ENCODE measurements around the gene MED19.
"Not testable (repeated sequence)": the region's sequence is repeated elsewhere in the genome, so short reads cannot be mapped to it uniquely, and the experiment has no call there.

The MED19 gene

GRCh38 chr11:57713835-57714234 lies 1.8 kb upstream of the MED19 start:
- peak; percentile 16 for DNase-seq
- Histone ChIP-seq H3K4me3 (ENCODE audit: low read length) (no peak overlapping the region), H3K36me3 (ENCODE audit: control insufficient read depth, insufficient read depth, low read length) (peaks cover 1% of the 10 kb centered on the region), H3K27ac (ENCODE audit: low read depth, low read length) (no peak overlapping the region), H4K8ac (ENCODE audit: low read depth, low read length) (no peak overlapping the region), H2BK5ac (ENCODE audit: low read length) (no peak overlapping the region), H3K9ac (ENCODE audit: low read length) (no peak overlapping the region), H3K79me2 (ENCODE audit: control insufficient read depth, insufficient read depth, low read length) (peaks cover 40% of the 10 kb centered on the region), H3K27me3 (ENCODE audit: insufficient read depth, low read length, poor library complexity) (no peaks in the 10 kb centered on the region), H2AK5ac (ENCODE audit: low read length) (no peak overlapping the region), H3K23ac (ENCODE audit: low read length) (no peak overlapping the region), H3K4ac (ENCODE audit: low read depth, low read length) (no peak overlapping the region), H4K5ac (ENCODE audit: low read length) (no peak overlapping the region), H2BK120ac (ENCODE audit: low read depth, low read length) (no peak overlapping the region), H3K4me1 (ENCODE audit: control insufficient read depth, low read depth, low read length) (peaks cover 4% of the 10 kb centered on the region), H2BK15ac (replicated peaks; ENCODE audit: low read depth) (no peak overlapping the region), H3K4me2 (ENCODE audit: low read length) (peak overlapping the region; percentile 87), H3K56ac (ENCODE audit: low read length) (no peak overlapping the region), H3K18ac (ENCODE audit: low read length) (no peak overlapping the region), H3K79me1 (ENCODE audit: low read length) (peaks cover 11% of the 10 kb centered on the region)
- no CpG with 5 or more reads among the region's 2 CpGs for WGBS (ENCODE audit: extremely low coverage, insufficient coverage, low lambda C conversion rate)

- H3K36me3 ChIP-seq (ENCODE audit: control insufficient read depth, insufficient read depth, low read length), result no peaks in the 10 kb centered on the region
- H3K23ac ChIP-seq (ENCODE audit: low read length), result peak within 1 kb of the TSS; percentile 68
- no peak within 1 kb of the TSS for H3K18ac ChIP-seq (ENCODE audit: low read length)
- H3K9ac ChIP-seq (ENCODE audit: low read length), result peak within 1 kb of the TSS; percentile 84
- no peaks in the 10 kb centered on the region for H3K27me3 ChIP-seq (ENCODE audit: insufficient read depth, low read length, poor library complexity)
- H2BK5ac ChIP-seq (ENCODE audit: low read length), result peak within 1 kb of the TSS; percentile 89
- peaks cover 9% of the 10 kb centered on the region for H3K79me1 ChIP-seq (ENCODE audit: low read length)
- no peak within 1 kb of the TSS for H4K8ac ChIP-seq (ENCODE audit: low read depth, low read length)
- H3K4ac ChIP-seq (ENCODE audit: low read depth, low read length), result peak within 1 kb of the TSS; percentile 97
- H3K79me2 ChIP-seq (ENCODE audit: control insufficient read depth, insufficient read depth, low read length), result peaks cover 34% of the 10 kb centered on the region
- peak within 1 kb of the TSS; percentile 71 for H4K5ac ChIP-seq (ENCODE audit: low read length)
- no CpG with 5 or more reads among the region's 53 CpGs for WGBS (ENCODE audit: extremely low coverage, insufficient coverage, low lambda C conversion rate)
- peaks cover 4% of the 10 kb centered on the region for H3K4me1 ChIP-seq (ENCODE audit: control insufficient read depth, low read depth, low read length)
- no peak within 1 kb of the TSS for H2BK15ac ChIP-seq (replicated peaks; ENCODE audit: low read depth)
- H2AK5ac ChIP-seq (ENCODE audit: low read length), result peak within 1 kb of the TSS; percentile 99
- H2BK120ac ChIP-seq (ENCODE audit: low read depth, low read length), result no peak within 1 kb of the TSS
- H3K4me2 ChIP-seq (ENCODE audit: low read length), result peak within 1 kb of the TSS; percentile 87
- H3K4me3 ChIP-seq (ENCODE audit: low read length), result peak within 1 kb of the TSS; percentile 96
- DNase-seq, result peak; percentile 100
- H3K56ac ChIP-seq (ENCODE audit: low read length), result peak within 1 kb of the TSS; percentile 100
- H3K27ac ChIP-seq (ENCODE audit: low read depth, low read length), result peak within 1 kb of the TSS; percentile 84
Observed at GRCh38 chr11:57712256-57713150, 488 bp upstream of the MED19 start, which contains the start of gene TMX2. Gene TMX2, plus strand, starts transcription at chr11:57712593. Its CDS starts 26 bp downstream, at chr11:57712619.

- Histone ChIP-seq H2BK15ac (replicated peaks; ENCODE audit: low read depth) (no peak overlapping the region), H4K8ac (ENCODE audit: low read depth, low read length) (no peak overlapping the region), H3K36me3 (ENCODE audit: control insufficient read depth, insufficient read depth, low read length) (no peaks in the 10 kb centered on the region), H3K27ac (ENCODE audit: low read depth, low read length) (no peak overlapping the region), H3K4me1 (ENCODE audit: control insufficient read depth, low read depth, low read length) (peaks cover 4% of the 10 kb centered on the region), H3K79me2 (ENCODE audit: control insufficient read depth, insufficient read depth, low read length) (peaks cover 33% of the 10 kb centered on the region), H3K56ac (ENCODE audit: low read length) (no peak overlapping the region), H3K23ac (ENCODE audit: low read length) (no peak overlapping the region), H3K9ac (ENCODE audit: low read length) (no peak overlapping the region), H3K27me3 (ENCODE audit: insufficient read depth, low read length, poor library complexity) (no peaks in the 10 kb centered on the region), H3K4ac (ENCODE audit: low read depth, low read length) (no peak overlapping the region), H2BK5ac (ENCODE audit: low read length) (no peak overlapping the region), H2BK120ac (ENCODE audit: low read depth, low read length) (no peak overlapping the region), H3K4me3 (ENCODE audit: low read length) (no peak overlapping the region), H3K79me1 (ENCODE audit: low read length) (peaks cover 9% of the 10 kb centered on the region), H3K18ac (ENCODE audit: low read length) (no peak overlapping the region), H2AK5ac (ENCODE audit: low read length) (no peak overlapping the region), H3K4me2 (ENCODE audit: low read length) (no peak overlapping the region), H4K5ac (ENCODE audit: low read length) (no peak overlapping the region)
- no CpG with 5 or more reads among the region's 5 CpGs for WGBS (ENCODE audit: extremely low coverage, insufficient coverage, low lambda C conversion rate)
- no peak for DNase-seq
Observed at GRCh38 chr11:57709802-57710367, 2.1 kb downstream of the MED19 start.

GRCh38 chr11:57705432-57705831 lies 6.6 kb downstream of the MED19 start:
- H3K27me3 ChIP-seq (ENCODE audit: insufficient read depth, low read length, poor library complexity); H3K27ac ChIP-seq (ENCODE audit: low read depth, low read length); H3K18ac ChIP-seq (ENCODE audit: low read length); H3K79me1 ChIP-seq (ENCODE audit: low read length); H3K79me2 ChIP-seq (ENCODE audit: control insufficient read depth, insufficient read depth, low read length); H2BK120ac ChIP-seq (ENCODE audit: low read depth, low read length); H4K5ac ChIP-seq (ENCODE audit: low read length); DNase-seq; H2BK5ac ChIP-seq (ENCODE audit: low read length); H3K4me3 ChIP-seq (ENCODE audit: low read length); H3K4me1 ChIP-seq (ENCODE audit: control insufficient read depth, low read depth, low read length); H3K9ac ChIP-seq (ENCODE audit: low read length); H3K36me3 ChIP-seq (ENCODE audit: control insufficient read depth, insufficient read depth, low read length); H3K4me2 ChIP-seq (ENCODE audit: low read length); H2AK5ac ChIP-seq (ENCODE audit: low read length); H3K56ac ChIP-seq (ENCODE audit: low read length); H3K23ac ChIP-seq (ENCODE audit: low read length); H3K4ac ChIP-seq (ENCODE audit: low read depth, low read length); H4K8ac ChIP-seq (ENCODE audit: low read depth, low read length); H2BK15ac ChIP-seq (replicated peaks; ENCODE audit: low read depth): not testable (repeated sequence)
- WGBS (ENCODE audit: extremely low coverage, insufficient coverage, low lambda C conversion rate), result no CpG with 5 or more reads among the region's 8 CpGs

GRCh38 chr11:57704932-57705331 lies 7.1 kb downstream of the MED19 start:
- H4K5ac ChIP-seq (ENCODE audit: low read length), result no peak overlapping the region
- no peak overlapping the region for H2AK5ac ChIP-seq (ENCODE audit: low read length)
- no peak overlapping the region for H3K4ac ChIP-seq (ENCODE audit: low read depth, low read length)
- H2BK5ac ChIP-seq (ENCODE audit: low read length), result no peak overlapping the region
- no peak overlapping the region for H2BK15ac ChIP-seq (replicated peaks; ENCODE audit: low read depth)
- H3K27me3 ChIP-seq (ENCODE audit: insufficient read depth, low read length, poor library complexity), result no peaks in the 10 kb centered on the region
- no peak for DNase-seq
- H3K4me3 ChIP-seq (ENCODE audit: low read length), result no peak overlapping the region
- no peak overlapping the region for H3K27ac ChIP-seq (ENCODE audit: low read depth, low read length)
- H3K56ac ChIP-seq (ENCODE audit: low read length), result no peak overlapping the region
- H3K18ac ChIP-seq (ENCODE audit: low read length), result no peak overlapping the region
- H2BK120ac ChIP-seq (ENCODE audit: low read depth, low read length), result no peak overlapping the region
- peaks cover 4% of the 10 kb centered on the region for H3K36me3 ChIP-seq (ENCODE audit: control insufficient read depth, insufficient read depth, low read length)
- no peak overlapping the region for H3K4me2 ChIP-seq (ENCODE audit: low read length)
- no peaks in the 10 kb centered on the region for H3K79me2 ChIP-seq (ENCODE audit: control insufficient read depth, insufficient read depth, low read length)
- WGBS (ENCODE audit: extremely low coverage, insufficient coverage, low lambda C conversion rate), result no CpG with 5 or more reads among the region's 6 CpGs
- no peaks in the 10 kb centered on the region for H3K4me1 ChIP-seq (ENCODE audit: control insufficient read depth, low read depth, low read length)
- no peak overlapping the region for H4K8ac ChIP-seq (ENCODE audit: low read depth, low read length)
- H3K79me1 ChIP-seq (ENCODE audit: low read length), result no peaks in the 10 kb centered on the region
- H3K23ac ChIP-seq (ENCODE audit: low read length), result no peak overlapping the region
- no peak overlapping the region for H3K9ac ChIP-seq (ENCODE audit: low read length)
